PC-9 (cell line): ENCODE results near the gene XIRP2.

Source experiments
- EZH2 ChIP-seq: fragments of 200-600 bp; sonication (generic); IDR thresholded peaks from 2 replicates; pipeline ENCODE4 v1.8.0; 2017; ENCODE audit warnings: antibody characterized with exemption, low read depth
- TF ChIP-seq, protein P1 (sequence below): fragments of 200-600 bp; sonication (generic); conservative IDR thresholded peaks from 2 replicates; pipeline ENCODE4 v1.6.1; 2017; ENCODE audit warnings: mixed run types, antibody characterized with exemption, mild to moderate bottlenecking, moderate library complexity

DNA sequence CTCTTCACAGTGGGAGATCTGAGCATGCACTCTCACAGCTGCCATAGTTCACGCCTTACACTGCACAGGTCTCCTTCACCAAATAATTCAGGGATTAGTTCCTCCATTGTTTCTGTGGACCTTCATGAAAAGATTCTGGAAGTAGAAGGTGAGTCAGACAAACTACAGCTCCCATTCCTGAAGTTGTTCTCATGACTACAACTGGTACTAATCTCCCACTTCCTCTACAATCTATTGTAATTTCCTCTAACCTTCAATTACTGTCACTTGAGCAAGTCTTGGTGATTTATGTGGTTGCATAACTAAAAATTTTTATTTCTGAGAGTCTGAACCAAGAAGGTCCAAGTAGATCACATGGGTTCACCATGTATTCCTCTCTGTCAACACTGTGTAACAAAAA lies 128.7 kb downstream of the XIRP2 start:
- TF ChIP-seq, protein P1, sequence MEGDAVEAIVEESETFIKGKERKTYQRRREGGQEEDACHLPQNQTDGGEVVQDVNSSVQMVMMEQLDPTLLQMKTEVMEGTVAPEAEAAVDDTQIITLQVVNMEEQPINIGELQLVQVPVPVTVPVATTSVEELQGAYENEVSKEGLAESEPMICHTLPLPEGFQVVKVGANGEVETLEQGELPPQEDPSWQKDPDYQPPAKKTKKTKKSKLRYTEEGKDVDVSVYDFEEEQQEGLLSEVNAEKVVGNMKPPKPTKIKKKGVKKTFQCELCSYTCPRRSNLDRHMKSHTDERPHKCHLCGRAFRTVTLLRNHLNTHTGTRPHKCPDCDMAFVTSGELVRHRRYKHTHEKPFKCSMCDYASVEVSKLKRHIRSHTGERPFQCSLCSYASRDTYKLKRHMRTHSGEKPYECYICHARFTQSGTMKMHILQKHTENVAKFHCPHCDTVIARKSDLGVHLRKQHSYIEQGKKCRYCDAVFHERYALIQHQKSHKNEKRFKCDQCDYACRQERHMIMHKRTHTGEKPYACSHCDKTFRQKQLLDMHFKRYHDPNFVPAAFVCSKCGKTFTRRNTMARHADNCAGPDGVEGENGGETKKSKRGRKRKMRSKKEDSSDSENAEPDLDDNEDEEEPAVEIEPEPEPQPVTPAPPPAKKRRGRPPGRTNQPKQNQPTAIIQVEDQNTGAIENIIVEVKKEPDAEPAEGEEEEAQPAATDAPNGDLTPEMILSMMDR: no peak
- no peak for TF ChIP-seq EZH2
